ENCODE data around the gene CCDC70. TPM values are rescaled to one million over a fixed set of nuclear protein-coding genes. Genes with fewer than 3 reads are reported as not detected.

The CCDC70 gene
- total and polyA plus RNA-seq, 2 of the 8 experiments (the other 6 are each of a cell fraction or from before 2014, with no cell fraction given), result not detected

- TF ChIP-seq, protein P1, sequence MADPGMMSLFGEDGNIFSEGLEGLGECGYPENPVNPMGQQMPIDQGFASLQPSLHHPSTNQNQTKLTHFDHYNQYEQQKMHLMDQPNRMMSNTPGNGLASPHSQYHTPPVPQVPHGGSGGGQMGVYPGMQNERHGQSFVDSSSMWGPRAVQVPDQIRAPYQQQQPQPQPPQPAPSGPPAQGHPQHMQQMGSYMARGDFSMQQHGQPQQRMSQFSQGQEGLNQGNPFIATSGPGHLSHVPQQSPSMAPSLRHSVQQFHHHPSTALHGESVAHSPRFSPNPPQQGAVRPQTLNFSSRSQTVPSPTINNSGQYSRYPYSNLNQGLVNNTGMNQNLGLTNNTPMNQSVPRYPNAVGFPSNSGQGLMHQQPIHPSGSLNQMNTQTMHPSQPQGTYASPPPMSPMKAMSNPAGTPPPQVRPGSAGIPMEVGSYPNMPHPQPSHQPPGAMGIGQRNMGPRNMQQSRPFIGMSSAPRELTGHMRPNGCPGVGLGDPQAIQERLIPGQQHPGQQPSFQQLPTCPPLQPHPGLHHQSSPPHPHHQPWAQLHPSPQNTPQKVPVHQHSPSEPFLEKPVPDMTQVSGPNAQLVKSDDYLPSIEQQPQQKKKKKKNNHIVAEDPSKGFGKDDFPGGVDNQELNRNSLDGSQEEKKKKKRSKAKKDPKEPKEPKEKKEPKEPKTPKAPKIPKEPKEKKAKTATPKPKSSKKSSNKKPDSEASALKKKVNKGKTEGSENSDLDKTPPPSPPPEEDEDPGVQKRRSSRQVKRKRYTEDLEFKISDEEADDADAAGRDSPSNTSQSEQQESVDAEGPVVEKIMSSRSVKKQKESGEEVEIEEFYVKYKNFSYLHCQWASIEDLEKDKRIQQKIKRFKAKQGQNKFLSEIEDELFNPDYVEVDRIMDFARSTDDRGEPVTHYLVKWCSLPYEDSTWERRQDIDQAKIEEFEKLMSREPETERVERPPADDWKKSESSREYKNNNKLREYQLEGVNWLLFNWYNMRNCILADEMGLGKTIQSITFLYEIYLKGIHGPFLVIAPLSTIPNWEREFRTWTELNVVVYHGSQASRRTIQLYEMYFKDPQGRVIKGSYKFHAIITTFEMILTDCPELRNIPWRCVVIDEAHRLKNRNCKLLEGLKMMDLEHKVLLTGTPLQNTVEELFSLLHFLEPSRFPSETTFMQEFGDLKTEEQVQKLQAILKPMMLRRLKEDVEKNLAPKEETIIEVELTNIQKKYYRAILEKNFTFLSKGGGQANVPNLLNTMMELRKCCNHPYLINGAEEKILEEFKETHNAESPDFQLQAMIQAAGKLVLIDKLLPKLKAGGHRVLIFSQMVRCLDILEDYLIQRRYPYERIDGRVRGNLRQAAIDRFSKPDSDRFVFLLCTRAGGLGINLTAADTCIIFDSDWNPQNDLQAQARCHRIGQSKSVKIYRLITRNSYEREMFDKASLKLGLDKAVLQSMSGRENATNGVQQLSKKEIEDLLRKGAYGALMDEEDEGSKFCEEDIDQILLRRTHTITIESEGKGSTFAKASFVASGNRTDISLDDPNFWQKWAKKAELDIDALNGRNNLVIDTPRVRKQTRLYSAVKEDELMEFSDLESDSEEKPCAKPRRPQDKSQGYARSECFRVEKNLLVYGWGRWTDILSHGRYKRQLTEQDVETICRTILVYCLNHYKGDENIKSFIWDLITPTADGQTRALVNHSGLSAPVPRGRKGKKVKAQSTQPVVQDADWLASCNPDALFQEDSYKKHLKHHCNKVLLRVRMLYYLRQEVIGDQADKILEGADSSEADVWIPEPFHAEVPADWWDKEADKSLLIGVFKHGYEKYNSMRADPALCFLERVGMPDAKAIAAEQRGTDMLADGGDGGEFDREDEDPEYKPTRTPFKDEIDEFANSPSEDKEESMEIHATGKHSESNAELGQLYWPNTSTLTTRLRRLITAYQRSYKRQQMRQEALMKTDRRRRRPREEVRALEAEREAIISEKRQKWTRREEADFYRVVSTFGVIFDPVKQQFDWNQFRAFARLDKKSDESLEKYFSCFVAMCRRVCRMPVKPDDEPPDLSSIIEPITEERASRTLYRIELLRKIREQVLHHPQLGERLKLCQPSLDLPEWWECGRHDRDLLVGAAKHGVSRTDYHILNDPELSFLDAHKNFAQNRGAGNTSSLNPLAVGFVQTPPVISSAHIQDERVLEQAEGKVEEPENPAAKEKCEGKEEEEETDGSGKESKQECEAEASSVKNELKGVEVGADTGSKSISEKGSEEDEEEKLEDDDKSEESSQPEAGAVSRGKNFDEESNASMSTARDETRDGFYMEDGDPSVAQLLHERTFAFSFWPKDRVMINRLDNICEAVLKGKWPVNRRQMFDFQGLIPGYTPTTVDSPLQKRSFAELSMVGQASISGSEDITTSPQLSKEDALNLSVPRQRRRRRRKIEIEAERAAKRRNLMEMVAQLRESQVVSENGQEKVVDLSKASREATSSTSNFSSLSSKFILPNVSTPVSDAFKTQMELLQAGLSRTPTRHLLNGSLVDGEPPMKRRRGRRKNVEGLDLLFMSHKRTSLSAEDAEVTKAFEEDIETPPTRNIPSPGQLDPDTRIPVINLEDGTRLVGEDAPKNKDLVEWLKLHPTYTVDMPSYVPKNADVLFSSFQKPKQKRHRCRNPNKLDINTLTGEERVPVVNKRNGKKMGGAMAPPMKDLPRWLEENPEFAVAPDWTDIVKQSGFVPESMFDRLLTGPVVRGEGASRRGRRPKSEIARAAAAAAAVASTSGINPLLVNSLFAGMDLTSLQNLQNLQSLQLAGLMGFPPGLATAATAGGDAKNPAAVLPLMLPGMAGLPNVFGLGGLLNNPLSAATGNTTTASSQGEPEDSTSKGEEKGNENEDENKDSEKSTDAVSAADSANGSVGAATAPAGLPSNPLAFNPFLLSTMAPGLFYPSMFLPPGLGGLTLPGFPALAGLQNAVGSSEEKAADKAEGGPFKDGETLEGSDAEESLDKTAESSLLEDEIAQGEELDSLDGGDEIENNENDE (IDR thresholded peaks at IDR 0.05; ENCODE audit: insufficient replicate concordance, low read length), result no peak
- TF ChIP-seq RBBP5 (IDR thresholded peaks at IDR 0.05; ENCODE audit: borderline replicate concordance, low read depth, low read length), result no peak
These were observed 38.7 kb downstream of the CCDC70 start (continued) for GRCh38 chr13:51900471-51900870.

All from H1 (cell line).